T-cell (primary cell): ENCODE results near the gene BMPR1B. TPM values are rescaled to one million over a fixed set of nuclear protein-coding genes. Genes with fewer than 3 reads are reported as not detected.

Experiments
- ATAC-seq, 4 experiments: fragments of 200-7000 bp in 3 of 4; fragments of 150-1000 bp in 1 of 4; cut with Tn5 transposase; replicated peaks in 1 of 4; 1 replicate in 3 of 4; 2 replicates in 1 of 4; pipeline ENCODE4 v1.10.0; 2021; ENCODE audit warnings: moderate library complexity in 3 of 4, mild to moderate bottlenecking in 2 of 4, moderate number of reproducible peaks in 1 of 4
- CTCF ChIA-PET, 2 donors: fragments of 300-600 bp; sonication (Branson Sonifier 250); formaldehyde crosslinking; loops; one replicate each; lab custom pipeline; 2022; ENCODE audit warnings: antibody characterized with exemption in 2 of 2; lab: Charles Lee
- POLR2A ChIA-PET, 2 donors: fragments of 300-600 bp; sonication (Branson Sonifier 250); formaldehyde crosslinking; loops; one replicate each; lab custom pipeline; 2022; ENCODE audit warnings: antibody characterized with exemption in 2 of 2; lab: Charles Lee
- DNase-seq, 35 experiments: peaks; one replicate each; pipeline versions ENCODE4 v3.0.0 to v3.0.0-alpha.2; 2013 to 2023
- H3K27ac ChIP-seq: one replicate; pipeline ENCODE4 v1.5.1; 2013; ENCODE audit warnings: low read length
- H3K27me3 ChIP-seq, 2 experiments: replicated peaks in 1 of 2; 1 replicate in 1 of 2; 2 replicates in 1 of 2; pipeline versions ENCODE4 v1.6.1 to v1.7.0; 2013; ENCODE audit warnings: low read length in 1 of 2, mixed read lengths in 1 of 2; ENCODE audit not compliant: control insufficient read depth in 2 of 2, insufficient read depth in 2 of 2; ENCODE audit errors: extremely low read depth in 1 of 2
- H3K36me3 ChIP-seq, 2 donors: 1 replicate in 1 of 2; 2 replicates in 1 of 2; pipeline versions ENCODE4 v1.6.1 to v1.7.0; 2013; ENCODE audit warnings: low read length in 1 of 2; ENCODE audit not compliant: control insufficient read depth in 2 of 2, insufficient read depth in 1 of 2; ENCODE audit errors: extremely low read depth in 1 of 2
- H3K4me1 ChIP-seq, 2 experiments: 1 replicate in 1 of 2; 2 replicates in 1 of 2; pipeline versions ENCODE4 v1.6.1 to v1.7.0; 2013; ENCODE audit warnings: low read length in 2 of 2, mixed read lengths in 1 of 2; ENCODE audit not compliant: insufficient read depth in 2 of 2, control insufficient read depth in 1 of 2; ENCODE audit errors: extremely low read depth in 1 of 2
- H3K4me3 ChIP-seq, 2 donors: 1 replicate in 1 of 2; 2 replicates in 1 of 2; pipeline versions ENCODE4 v1.5.1 to v1.7.0; 2013; ENCODE audit warnings: mild to moderate bottlenecking in 2 of 2, low read length in 1 of 2, moderate library complexity in 1 of 2; ENCODE audit not compliant: control insufficient read depth in 1 of 2; ENCODE audit errors: extremely low read depth in 1 of 2
- H3K9me3 ChIP-seq: 2 replicates; pipeline ENCODE4 v1.7.0; 2013
- H3K27ac Mint-ChIP-seq, 2 donors: one replicate each; pipeline ENCODE4 v1.8.0; 2020 to 2021; ENCODE audit warnings: mild to moderate bottlenecking in 2 of 2, mixed read lengths in 2 of 2
- H3K27me3 Mint-ChIP-seq, 2 donors: one replicate each; pipeline ENCODE4 v1.8.0; 2021 to 2022; ENCODE audit warnings: mixed read lengths in 2 of 2
- H3K36me3 Mint-ChIP-seq: one replicate; pipeline ENCODE4 v1.8.0; 2021; ENCODE audit warnings: mixed read lengths
- H3K4me1 Mint-ChIP-seq, 3 donors: one replicate each; pipeline ENCODE4 v1.8.0; 2020 to 2022; ENCODE audit warnings: mixed read lengths in 3 of 3, mild to moderate bottlenecking in 1 of 3
- H3K4me3 Mint-ChIP-seq, 3 donors: one replicate each; pipeline ENCODE4 v1.8.0; 2020 to 2022; ENCODE audit warnings: mild to moderate bottlenecking in 3 of 3, mixed read lengths in 3 of 3, moderate library complexity in 3 of 3
- H3K9me3 Mint-ChIP-seq, 3 donors: one replicate each; pipeline ENCODE4 v1.8.0; 2020 to 2022; ENCODE audit warnings: mixed read lengths in 3 of 3
- WGBS: methylation state at CpG from one replicate; pipeline ENCODE4 v1.1.5; 2013; ENCODE audit warnings: missing lambda C conversion rate; ENCODE audit not compliant: insufficient coverage; 5-methylcytosine and 5-hydroxymethylcytosine counted together
- total RNA-seq, 35 experiments: library from RNA in 6 of 35; stranded (reverse) in 6 of 35; fragments of 120-200 nt in 1 of 35; gene quantifications; one replicate each; pipeline versions ENCODE4 v1.2.1 to v1.2.4 and lab custom pipeline; 2013 to 2026

Gene BMPR1B
- total RNA-seq, 5 donors from 2014 or later (not counting 1 experiment from before 2014, with no cell fraction given): 0.09 to 0.36 (median 0.28) TPM; not detected in 2

- no peak overlapping the region for H3K4me3 ChIP-seq
- Mint-ChIP-seq H3K27me3 (no peaks in the 10 kb centered on the region), H3K4me3 (no peak overlapping the region), H3K4me1 (no peaks in the 10 kb centered on the region), H3K27ac (no peak overlapping the region), H3K36me3 (no peaks in the 10 kb centered on the region), H3K9me3 (no peaks in the 10 kb centered on the region)
- POLR2A ChIA-PET: no interaction called here
- no peak for ATAC-seq
- no peak overlapping the region for H3K27ac ChIP-seq
- H3K27me3 ChIP-seq: no peaks in the 10 kb centered on the region
- no peaks in the 10 kb centered on the region for H3K36me3 ChIP-seq
- DNase-seq: no peak
- 50% methylated on average over 1 of the region's 2 CpGs for WGBS
- H3K9me3 ChIP-seq: no peaks in the 10 kb centered on the region
- H3K4me1 ChIP-seq: no peaks in the 10 kb centered on the region
- CTCF ChIA-PET: no interaction called here
Observed at GRCh38 chr4:95068818-95069478, 311.2 kb downstream of the BMPR1B start.

- H3K36me3 Mint-ChIP-seq: no peaks in the 10 kb centered on the region
- no peak overlapping the region for H3K4me3 Mint-ChIP-seq
- WGBS: 83% methylated on average over 1 of the region's 3 CpGs
- H3K27me3 ChIP-seq: no peaks in the 10 kb centered on the region
- no peak overlapping the region for H3K4me3 ChIP-seq
- H3K9me3 ChIP-seq: no peaks in the 10 kb centered on the region
- CTCF ChIA-PET: no interaction called here
- no peaks in the 10 kb centered on the region for H3K4me1 ChIP-seq
- H3K27ac Mint-ChIP-seq: no peak overlapping the region
- H3K36me3 ChIP-seq: no peaks in the 10 kb centered on the region
- H3K9me3 Mint-ChIP-seq: no peaks in the 10 kb centered on the region
- POLR2A ChIA-PET: no interaction called here
- H3K4me1 Mint-ChIP-seq: no peaks in the 10 kb centered on the region
- H3K27ac ChIP-seq: no peak overlapping the region
- no peak for DNase-seq
- H3K27me3 Mint-ChIP-seq: no peaks in the 10 kb centered on the region
- ATAC-seq: no peak
Observed at GRCh38 chr4:95071851-95072250, 314.1 kb downstream of the BMPR1B start.

- Mint-ChIP-seq H3K4me1 (no peaks in the 10 kb centered on the region), H3K27me3 (no peaks in the 10 kb centered on the region), H3K27ac (no peak overlapping the region), H3K9me3 (no peaks in the 10 kb centered on the region), H3K36me3 (no peaks in the 10 kb centered on the region), H3K4me3 (no peak overlapping the region)
- ATAC-seq (no peak), DNase-seq (no peak)
- Histone ChIP-seq H3K27ac (no peak overlapping the region), H3K4me3 (no peak overlapping the region), H3K27me3 (no peaks in the 10 kb centered on the region), H3K4me1 (no peaks in the 10 kb centered on the region), H3K9me3 (no peaks in the 10 kb centered on the region), H3K36me3 (no peaks in the 10 kb centered on the region)
- ChIA-PET POLR2A (no interaction called here), CTCF (no interaction called here)
- no CpG with 5 or more reads among the region's 1 CpG for WGBS
Observed at GRCh38 chr4:95073646-95074045, 315.9 kb downstream of the BMPR1B start.

GRCh38 chr4:95077864-95078263 is 320.1 kb downstream of the BMPR1B start:
- WGBS: no CpG with 5 or more reads among the region's 1 CpG
- H3K4me3 Mint-ChIP-seq: no peak overlapping the region
- ChIA-PET CTCF (no interaction called here), POLR2A (no interaction called here)
- Histone ChIP-seq H3K4me3 (no peak overlapping the region), H3K9me3 (no peaks in the 10 kb centered on the region), H3K36me3 (no peaks in the 10 kb centered on the region), H3K4me1 (no peaks in the 10 kb centered on the region), H3K27ac (no peak overlapping the region), H3K27me3 (no peaks in the 10 kb centered on the region)
- no peak overlapping the region for H3K27ac Mint-ChIP-seq
- ATAC-seq (no peak), DNase-seq (no peak)
- no peaks in the 10 kb centered on the region for H3K9me3 Mint-ChIP-seq
- no peaks in the 10 kb centered on the region for H3K27me3 Mint-ChIP-seq
- no peaks in the 10 kb centered on the region for H3K36me3 Mint-ChIP-seq
- no peaks in the 10 kb centered on the region for H3K4me1 Mint-ChIP-seq

GRCh38 chr4:95080969-95081368 is 323.2 kb downstream of the BMPR1B start:
- ATAC-seq (no peak), DNase-seq (no peak)
- Histone ChIP-seq H3K4me3 (no peak overlapping the region), H3K27ac (no peak overlapping the region), H3K4me1 (peaks cover 5 to 11% of the 10 kb centered on the region in 2 experiments), H3K9me3 (no peaks in the 10 kb centered on the region), H3K36me3 (no peaks in the 10 kb centered on the region), H3K27me3 (no peaks in the 10 kb centered on the region)
- Mint-ChIP-seq H3K36me3 (no peaks in the 10 kb centered on the region), H3K4me3 (no peak overlapping the region), H3K4me1 (peaks cover 10 to 18% (median 14%) of the 10 kb centered on the region in 3 donors), H3K9me3 (no peaks in the 10 kb centered on the region), H3K27me3 (peaks cover 0 to 4% of the 10 kb centered on the region in 2 donors), H3K27ac (no peak overlapping the region)
- POLR2A ChIA-PET: no interaction called here
- CTCF ChIA-PET: no interaction called here
- no CpG with 5 or more reads among the region's 3 CpGs for WGBS

GRCh38 chr4:95084584-95084983 is 326.8 kb downstream of the BMPR1B start:
- no peak overlapping the region for H3K4me3 ChIP-seq
- H3K36me3 ChIP-seq: no peaks in the 10 kb centered on the region
- peaks cover 16 to 26% (median 17%) of the 10 kb centered on the region in 3 donors for H3K4me1 Mint-ChIP-seq
- no peaks in the 10 kb centered on the region for H3K9me3 ChIP-seq
- ChIA-PET CTCF (no interaction called here), POLR2A (no interaction called here)
- no peak overlapping the region for H3K27ac ChIP-seq
- H3K4me3 Mint-ChIP-seq: peak overlapping the region in 1 of 3 donors; percentile 57
- H3K27me3 Mint-ChIP-seq: peaks cover 3 to 4% of the 10 kb centered on the region in 2 donors
- no CpG with 5 or more reads among the region's 3 CpGs for WGBS
- no peak for ATAC-seq
- no peaks in the 10 kb centered on the region for H3K36me3 Mint-ChIP-seq
- H3K27ac Mint-ChIP-seq: peak overlapping the region in 1 of 2 donors; percentile 20
- no peak for DNase-seq
- no peaks in the 10 kb centered on the region for H3K9me3 Mint-ChIP-seq
- H3K27me3 ChIP-seq: no peaks in the 10 kb centered on the region
- peaks cover 5 to 11% of the 10 kb centered on the region in 2 experiments for H3K4me1 ChIP-seq
